ENCODE measurements around the gene SLC6A18.

The SLC6A18 gene

DNA sequence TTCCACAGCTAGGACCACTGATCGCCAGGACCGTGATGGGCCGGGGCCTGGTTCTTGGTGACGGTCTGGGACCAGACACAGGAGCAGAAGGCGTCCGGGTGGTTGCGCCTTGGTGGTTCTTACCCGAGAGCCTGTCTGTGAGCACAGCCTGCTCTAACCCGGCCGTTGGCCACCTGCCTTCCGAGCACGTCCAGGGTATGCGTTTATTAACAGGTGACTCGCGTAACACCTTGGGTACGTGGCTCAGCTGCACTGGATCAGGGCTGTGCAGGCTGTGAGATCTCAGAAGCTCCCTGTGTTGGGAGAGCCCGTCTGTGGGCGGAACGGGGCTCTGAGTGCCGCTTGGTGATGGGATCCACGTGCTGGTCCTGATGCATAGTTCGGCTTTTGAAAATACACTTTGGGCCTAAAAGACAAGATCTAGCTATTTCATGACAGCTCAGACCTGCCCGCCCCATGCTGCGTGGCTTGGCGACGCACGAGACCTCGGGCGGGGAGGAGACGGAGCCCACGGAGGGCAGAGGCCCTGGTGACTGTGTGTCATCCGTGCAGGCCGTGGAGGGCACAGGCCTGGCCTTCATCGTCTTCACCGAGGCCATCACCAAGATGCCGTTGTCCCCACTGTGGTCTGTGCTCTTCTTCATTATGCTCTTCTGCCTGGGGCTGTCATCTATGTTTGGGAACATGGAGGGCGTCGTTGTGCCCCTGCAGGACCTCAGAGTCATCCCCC lies 6.7 kb upstream of the SLC6A18 start:
- TF ChIP-seq, protein P1, sequence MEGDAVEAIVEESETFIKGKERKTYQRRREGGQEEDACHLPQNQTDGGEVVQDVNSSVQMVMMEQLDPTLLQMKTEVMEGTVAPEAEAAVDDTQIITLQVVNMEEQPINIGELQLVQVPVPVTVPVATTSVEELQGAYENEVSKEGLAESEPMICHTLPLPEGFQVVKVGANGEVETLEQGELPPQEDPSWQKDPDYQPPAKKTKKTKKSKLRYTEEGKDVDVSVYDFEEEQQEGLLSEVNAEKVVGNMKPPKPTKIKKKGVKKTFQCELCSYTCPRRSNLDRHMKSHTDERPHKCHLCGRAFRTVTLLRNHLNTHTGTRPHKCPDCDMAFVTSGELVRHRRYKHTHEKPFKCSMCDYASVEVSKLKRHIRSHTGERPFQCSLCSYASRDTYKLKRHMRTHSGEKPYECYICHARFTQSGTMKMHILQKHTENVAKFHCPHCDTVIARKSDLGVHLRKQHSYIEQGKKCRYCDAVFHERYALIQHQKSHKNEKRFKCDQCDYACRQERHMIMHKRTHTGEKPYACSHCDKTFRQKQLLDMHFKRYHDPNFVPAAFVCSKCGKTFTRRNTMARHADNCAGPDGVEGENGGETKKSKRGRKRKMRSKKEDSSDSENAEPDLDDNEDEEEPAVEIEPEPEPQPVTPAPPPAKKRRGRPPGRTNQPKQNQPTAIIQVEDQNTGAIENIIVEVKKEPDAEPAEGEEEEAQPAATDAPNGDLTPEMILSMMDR (conservative IDR thresholded peaks at IDR 0.05), result no peak
- TF ChIP-seq ZFX (IDR thresholded peaks at IDR 0.05), result no peak
- no peak overlapping the region for H3K27ac ChIP-seq

DNA sequence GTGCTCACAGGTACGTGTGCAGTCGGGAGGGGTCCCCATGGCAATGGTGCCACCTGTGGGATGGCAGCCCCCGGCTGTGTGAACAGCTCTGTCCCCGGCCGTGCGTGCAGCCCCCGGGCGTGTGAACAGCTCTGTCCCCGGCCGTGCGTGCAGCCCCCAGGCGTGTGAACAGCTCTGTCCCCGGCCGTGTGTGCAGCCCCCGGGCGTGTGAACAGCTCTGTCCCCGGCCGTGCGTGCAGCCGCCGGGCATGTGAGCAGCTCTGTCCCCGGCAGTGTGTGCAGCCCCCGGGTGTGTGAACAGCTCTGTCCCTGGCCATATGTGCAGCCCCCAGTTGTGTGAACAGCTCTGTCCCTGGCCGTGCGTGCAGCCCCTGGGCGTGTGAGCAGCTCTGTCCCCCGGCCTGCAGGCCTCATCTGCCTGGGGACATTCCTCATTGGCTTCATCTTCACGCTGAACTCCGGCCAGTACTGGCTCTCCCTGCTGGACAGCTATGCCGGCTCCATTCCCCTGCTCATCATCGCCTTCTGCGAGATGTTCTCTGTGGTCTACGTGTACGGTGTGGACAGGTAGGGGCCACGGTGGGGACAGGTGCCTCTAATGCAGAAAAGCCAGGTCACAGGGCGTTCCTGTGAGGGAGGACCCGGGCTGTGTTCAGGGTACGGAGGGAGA lies 5.9 kb upstream of the SLC6A18 start:
- no peak for TF ChIP-seq ZFX (IDR thresholded peaks at IDR 0.05)
- TF ChIP-seq, protein P1 (conservative IDR thresholded peaks at IDR 0.05), result no peak
- no peak overlapping the region for H3K27ac ChIP-seq

- TF ChIP-seq, protein P1 (conservative IDR thresholded peaks at IDR 0.05), result no peak
- TF ChIP-seq ZFX (IDR thresholded peaks at IDR 0.05), result no peak
- H3K27ac ChIP-seq, result no peak overlapping the region
Measured at GRCh38 chr5:1219768-1220100, 5.4 kb upstream of the SLC6A18 start.

DNA sequence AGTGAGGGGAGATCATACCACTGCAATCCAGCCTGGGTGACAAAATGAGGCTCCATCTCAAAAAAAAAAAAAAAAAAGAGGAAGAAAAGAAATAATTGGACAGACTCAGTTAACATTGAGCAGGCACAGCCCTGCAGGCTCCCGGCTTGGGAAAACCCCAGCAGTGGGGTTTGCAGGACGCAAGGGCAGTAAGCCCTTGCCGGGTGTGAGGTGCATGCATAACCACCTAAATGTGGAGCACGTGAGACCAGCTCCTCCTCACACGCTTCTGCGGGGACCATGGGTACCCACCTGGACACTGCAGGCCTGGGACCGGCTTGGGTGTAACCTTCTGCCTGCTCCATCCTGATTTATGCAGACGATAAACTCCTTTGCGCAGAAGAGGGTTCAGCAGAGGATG lies 4.8 kb upstream of the SLC6A18 start:
- TF ChIP-seq, protein P1 (conservative IDR thresholded peaks at IDR 0.05), result no peak
- TF ChIP-seq ZFX (IDR thresholded peaks at IDR 0.05), result no peak
- H3K27ac ChIP-seq, result no peak overlapping the region

- no peak overlapping the region for H3K27ac ChIP-seq
- TF ChIP-seq, protein P1 (conservative IDR thresholded peaks at IDR 0.05), result no peak
- TF ChIP-seq ZFX (IDR thresholded peaks at IDR 0.05), result no peak
Measured at GRCh38 chr5:1220831-1221230, 4.3 kb upstream of the SLC6A18 start.

DNA sequence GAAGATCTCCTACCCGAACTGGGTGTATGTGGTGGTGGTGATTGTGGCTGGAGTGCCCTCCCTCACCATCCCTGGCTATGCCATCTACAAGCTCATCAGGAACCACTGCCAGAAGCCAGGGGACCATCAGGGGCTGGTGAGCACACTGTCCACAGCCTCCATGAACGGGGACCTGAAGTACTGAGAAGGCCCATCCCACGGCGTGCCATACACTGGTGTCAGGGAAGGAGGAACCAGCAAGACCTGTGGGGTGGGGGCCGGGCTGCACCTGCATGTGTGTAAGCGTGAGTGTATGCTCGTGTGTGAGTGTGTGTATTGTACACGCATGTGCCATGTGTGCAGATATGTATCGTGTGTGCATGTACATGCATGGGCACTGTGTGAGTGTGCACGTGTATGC lies 3.5 kb upstream of the SLC6A18 start:
- H3K27ac ChIP-seq, result no peak overlapping the region
- no peak for TF ChIP-seq ZFX (IDR thresholded peaks at IDR 0.05)
- TF ChIP-seq, protein P1 (conservative IDR thresholded peaks at IDR 0.05), result no peak

- no peak overlapping the region for H3K27ac ChIP-seq
- TF ChIP-seq, protein P1 (conservative IDR thresholded peaks at IDR 0.05), result no peak
- TF ChIP-seq ZFX (IDR thresholded peaks at IDR 0.05), result no peak
Measured at GRCh38 chr5:1222147-1222546, 3.0 kb upstream of the SLC6A18 start.
